Lower leg skin (tissue), 4 donors: ENCODE data around the gene MFGE8. TPM values are rescaled to one million over a fixed set of nuclear protein-coding genes. Genes with fewer than 3 reads are reported as not detected.
A peak's percentile ranks its signal among the peaks of the same experiment; 100 is the strongest.

ENCODE experiments used
- DNase-seq, 2 donors: peaks; one replicate each; pipeline ENCODE4 v3.0.0-alpha.2; 2019; ENCODE audit warnings: low spot score in 2 of 2
- H3K4me3 ChIP-seq: fragments of 200-600 bp; sonication (generic); 2 replicates; pipeline ENCODE4 v1.5.1; 2017; ENCODE audit warnings: mild to moderate bottlenecking, low read depth; ENCODE audit not compliant: poor library complexity, severe bottlenecking
- CTCF ChIP-seq, 3 donors: fragments of 450-650 bp; IDR thresholded peaks; one replicate each; pipeline ENCODE4 v1.5.1; 2016; ENCODE audit warnings: antibody characterized with exemption in 3 of 3, mild to moderate bottlenecking in 3 of 3, moderate library complexity in 2 of 3
- POLR2A ChIP-seq, 2 donors: fragments of 450-650 bp; IDR thresholded peaks; one replicate each; pipeline ENCODE4 v1.6.1; 2016 to 2017; ENCODE audit warnings: antibody characterized with exemption in 2 of 2, mild to moderate bottlenecking in 1 of 2, moderate library complexity in 1 of 2
- WGBS, 2 donors: methylation state at CpG; one replicate each; pipeline ENCODE4 v1.1.5; 2018; 5-methylcytosine and 5-hydroxymethylcytosine counted together
- intact Hi-C: fragments of 100-400 bp; cut with DNase I; formaldehyde crosslinking; loops from one replicate; pipeline ENCODE4 v1.15.0; 2023; ENCODE audit warnings: low total_unique reads
- total RNA-seq, 4 donors: library from RNA; depleted of rRNA; stranded (reverse); fragments of >200 nt; gene quantifications; one replicate each; pipeline ENCODE4 v1.1.0, GENCODE V29; 2016

Gene MFGE8
- total RNA-seq, 4 donors from 2014 or later: 109 to 237 (median 139) TPM

DNA sequence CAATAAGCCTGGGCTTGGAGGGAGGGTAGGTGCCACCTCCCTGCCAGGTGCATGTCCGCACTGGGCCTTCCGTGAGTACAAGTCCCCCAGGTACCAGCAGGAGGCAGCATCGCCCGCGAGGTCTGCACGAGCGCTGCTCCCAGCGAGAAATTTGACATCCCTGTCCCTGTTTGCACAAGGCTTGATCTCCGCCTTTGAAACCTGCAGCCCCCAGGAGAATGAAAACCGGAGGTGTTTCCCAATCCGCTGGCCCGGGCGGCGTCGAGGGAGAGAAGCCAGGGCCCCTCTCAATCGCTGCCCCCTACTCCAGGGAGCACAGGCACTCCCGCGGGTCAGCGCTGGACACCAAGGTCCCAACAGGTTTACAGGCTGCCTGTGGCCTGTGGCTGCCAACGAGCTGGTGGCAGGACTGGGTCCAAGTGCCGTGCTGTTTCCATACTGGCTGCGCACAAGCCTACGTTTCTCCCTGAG is 18.8 kb downstream of the MFGE8 start:
- intact Hi-C loops: no loop called here
- DNase-seq: peak in 1 of 2 donors; percentile 94
- WGBS, 2 donors: 0 to 11% methylated on average over 5 to 14 of the region's 23 CpGs
- no peak overlapping the region for H3K4me3 ChIP-seq
- TF ChIP-seq POLR2A (IDR thresholded peaks at IDR 0.05) (no peak), CTCF (IDR thresholded peaks at IDR 0.05) (no peak)

GRCh38 chr15:88891540-88892254 is 21.5 kb downstream of the MFGE8 start:
- H3K4me3 ChIP-seq: no peak overlapping the region
- intact Hi-C loops: no loop called here
- no peak for TF ChIP-seq POLR2A (IDR thresholded peaks at IDR 0.05)
- no peak for TF ChIP-seq CTCF (IDR thresholded peaks at IDR 0.05)
- WGBS, 2 donors: 72 to 75% methylated on average over 6 to 7 of the region's 7 CpGs
- no peak for DNase-seq

DNA sequence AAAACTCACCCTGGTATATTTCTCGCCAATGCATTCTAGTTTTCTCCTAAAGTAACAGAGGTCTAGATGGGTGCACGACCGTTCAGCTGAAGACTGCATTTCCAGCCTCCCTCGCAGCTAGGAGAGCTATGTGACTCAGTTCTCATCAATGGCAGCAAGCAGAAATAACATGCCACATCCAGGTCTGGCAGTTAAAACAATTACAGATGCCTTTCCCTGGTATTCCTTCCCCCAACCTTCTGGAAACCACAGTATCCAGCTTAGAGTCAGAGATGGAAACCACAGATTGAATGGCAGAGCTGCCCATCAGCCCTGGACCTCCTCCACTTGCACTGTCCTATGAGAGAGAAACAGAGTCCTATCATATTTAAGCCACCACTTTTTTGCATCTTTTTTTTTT is 22.7 kb downstream of the MFGE8 start:
- H3K4me3 ChIP-seq: no peak overlapping the region
- DNase-seq: no peak
- no peak for TF ChIP-seq POLR2A (IDR thresholded peaks at IDR 0.05)
- TF ChIP-seq CTCF (IDR thresholded peaks at IDR 0.05): no peak
- WGBS, 2 donors: 89 to 92% methylated on average over 4 of the region's 4 CpGs
- intact Hi-C loops: no loop called here

DNA sequence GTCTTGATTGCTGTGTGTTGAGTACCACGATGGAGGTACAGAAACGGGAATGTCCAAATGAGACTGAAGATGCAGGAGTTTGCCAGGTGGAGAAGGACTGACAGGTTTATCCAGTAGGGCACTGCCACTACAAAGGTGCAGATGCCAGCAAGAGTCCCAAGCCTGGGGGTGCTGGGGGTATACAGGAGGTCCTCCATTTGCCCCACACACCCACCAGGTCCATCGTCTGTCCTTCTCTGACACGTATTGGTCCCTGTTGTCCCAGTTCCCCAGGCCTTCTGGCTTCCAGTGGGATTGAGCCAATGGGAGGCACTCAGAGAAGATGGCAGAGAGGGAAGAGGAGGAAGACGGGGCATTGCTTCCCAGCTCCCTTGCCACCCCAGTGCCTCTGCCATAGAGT is 24.5 kb downstream of the MFGE8 start:
- intact Hi-C loops: no loop called here
- no peak for TF ChIP-seq POLR2A (IDR thresholded peaks at IDR 0.05)
- TF ChIP-seq CTCF (IDR thresholded peaks at IDR 0.05): no peak
- no peak overlapping the region for H3K4me3 ChIP-seq
- no peak for DNase-seq
- WGBS, 2 donors: 84 to 85% methylated on average over 5 of the region's 5 CpGs

DNA sequence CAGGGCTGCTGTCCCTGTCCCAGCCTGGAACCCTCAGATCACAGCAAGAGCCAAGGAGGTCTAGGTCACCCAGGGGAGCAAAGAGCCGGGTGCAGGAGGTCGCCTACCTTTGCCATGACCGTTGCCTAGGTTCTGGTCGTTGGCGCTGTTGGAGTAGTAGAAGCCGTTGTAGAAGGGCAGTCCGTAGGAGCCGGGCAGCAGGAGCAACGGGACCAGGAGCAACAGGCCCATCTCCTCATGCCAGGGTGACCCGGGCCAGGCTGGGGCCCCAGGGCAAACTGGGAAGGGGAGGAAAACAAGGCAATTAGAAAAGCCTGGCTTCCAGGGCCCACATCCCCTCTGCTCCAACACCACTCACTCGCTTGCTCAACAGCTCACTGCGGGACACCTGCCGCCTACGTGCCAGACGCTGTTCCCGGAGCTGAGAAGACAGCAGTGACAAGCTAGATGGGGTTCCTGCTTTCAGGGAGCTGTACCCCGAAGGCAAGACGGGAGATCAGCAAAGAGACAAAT is 26.1 kb downstream of the MFGE8 start:
- TF ChIP-seq POLR2A (IDR thresholded peaks at IDR 0.05): no peak
- WGBS, 2 donors: 87 to 90% methylated on average over 18 of the region's 18 CpGs
- H3K4me3 ChIP-seq: no peak overlapping the region
- intact Hi-C loops: no loop called here
- no peak for DNase-seq

DNA sequence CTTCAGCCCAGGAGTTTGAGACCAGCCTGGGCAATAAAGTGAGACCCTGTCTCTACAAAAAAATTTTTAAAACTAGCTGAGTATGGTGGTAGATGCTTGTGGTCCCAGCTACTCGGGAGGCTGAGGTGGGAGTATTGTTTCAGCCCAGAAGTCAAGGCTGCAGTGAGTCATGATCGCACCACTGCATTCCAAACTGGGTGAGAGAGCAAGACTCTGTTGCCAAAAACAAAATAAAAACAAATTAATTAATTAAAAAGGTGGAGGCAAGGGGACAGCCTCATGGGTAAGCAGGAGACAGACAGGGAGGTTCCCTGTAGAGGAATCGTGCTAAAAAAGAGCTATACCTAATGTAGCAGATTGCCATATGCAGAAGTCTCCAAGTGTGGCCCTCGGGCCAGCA is 30.4 kb downstream of the MFGE8 start:
- DNase-seq: no peak
- TF ChIP-seq POLR2A (IDR thresholded peaks at IDR 0.05): no peak
- TF ChIP-seq CTCF (IDR thresholded peaks at IDR 0.05): no peak
- H3K4me3 ChIP-seq: no peak overlapping the region
- 50 to 65% methylated on average over 4 of the region's 4 CpGs for WGBS, 2 donors
- intact Hi-C loops: no loop called here
